Thoracic aorta (tissue), 2 donors: Measurements from ENCODE around the gene FBXL16. TPM values are rescaled to one million over a fixed set of nuclear protein-coding genes. Genes with fewer than 3 reads are reported as not detected.

ENCODE experiments used
- ATAC-seq: fragments of 150-250 bp; one replicate; pipeline ENCODE4 v1.8.0; 2017; ENCODE audit warnings: low read depth; ENCODE audit not compliant: insufficient number of reproducible peaks, low FRiP score
- DNase-seq: peaks from one replicate; pipeline ENCODE4 v3.0.0-alpha.2; 2020; ENCODE audit warnings: low spot score
- H3K27ac ChIP-seq, 2 donors: fragments of 200-600 bp; sonication (generic); 1 replicate in 1 of 2; 2 replicates in 1 of 2; pipeline ENCODE4 v1.5.1; 2016; ENCODE audit warnings: mild to moderate bottlenecking in 2 of 2, moderate library complexity in 2 of 2
- H3K27me3 ChIP-seq: fragments of 200-600 bp; sonication (generic); replicated peaks from 2 replicates; pipeline ENCODE4 v1.6.0; 2016; ENCODE audit warnings: mild to moderate bottlenecking; ENCODE audit not compliant: insufficient read depth
- H3K36me3 ChIP-seq: fragments of 200-600 bp; sonication (generic); one replicate; pipeline ENCODE4 v1.5.1; 2016
- H3K4me1 ChIP-seq, 2 donors: fragments of 200-600 bp; sonication (generic); 1 replicate in 1 of 2; 2 replicates in 1 of 2; pipeline versions ENCODE4 v1.5.1 to v1.6.0; 2016; ENCODE audit warnings: low read depth in 2 of 2, mild to moderate bottlenecking in 1 of 2; ENCODE audit not compliant: control insufficient read depth in 1 of 2
- H3K4me3 ChIP-seq: fragments of 200-600 bp; sonication (generic); 2 replicates; pipeline ENCODE4 v1.5.1; 2016; ENCODE audit warnings: mild to moderate bottlenecking
- H3K9me3 ChIP-seq: fragments of 200-600 bp; sonication (generic); 2 replicates; pipeline ENCODE4 v1.5.1; 2016
- total RNA-seq, 2 donors: library from RNA; depleted of rRNA; stranded (reverse); fragments of >200 nt; gene quantifications; one replicate each; pipeline versions ENCODE4 v1.1.0 to v1.2.3, GENCODE V29; 2016
- TF ChIP-seq, protein P1 (sequence below): fragments of 200-600 bp; sonication (generic); IDR thresholded peaks from one replicate; pipeline ENCODE4 v1.5.1; 2019; ENCODE audit warnings: antibody characterized with exemption

Gene FBXL16
- total RNA-seq, 2 donors from 2014 or later, result not detected

GRCh38 chr16:667780-668518 lies 37.7 kb downstream of the FBXL16 start, which contains the start of gene RHOT2:
RHOT2 (plus strand) TSS chr16:668132; CDS start chr16:668200, 68 bp downstream.
- H3K27ac ChIP-seq, result peak within 1 kb of the TSS; percentile 68 to 78
- TF ChIP-seq, protein P1, sequence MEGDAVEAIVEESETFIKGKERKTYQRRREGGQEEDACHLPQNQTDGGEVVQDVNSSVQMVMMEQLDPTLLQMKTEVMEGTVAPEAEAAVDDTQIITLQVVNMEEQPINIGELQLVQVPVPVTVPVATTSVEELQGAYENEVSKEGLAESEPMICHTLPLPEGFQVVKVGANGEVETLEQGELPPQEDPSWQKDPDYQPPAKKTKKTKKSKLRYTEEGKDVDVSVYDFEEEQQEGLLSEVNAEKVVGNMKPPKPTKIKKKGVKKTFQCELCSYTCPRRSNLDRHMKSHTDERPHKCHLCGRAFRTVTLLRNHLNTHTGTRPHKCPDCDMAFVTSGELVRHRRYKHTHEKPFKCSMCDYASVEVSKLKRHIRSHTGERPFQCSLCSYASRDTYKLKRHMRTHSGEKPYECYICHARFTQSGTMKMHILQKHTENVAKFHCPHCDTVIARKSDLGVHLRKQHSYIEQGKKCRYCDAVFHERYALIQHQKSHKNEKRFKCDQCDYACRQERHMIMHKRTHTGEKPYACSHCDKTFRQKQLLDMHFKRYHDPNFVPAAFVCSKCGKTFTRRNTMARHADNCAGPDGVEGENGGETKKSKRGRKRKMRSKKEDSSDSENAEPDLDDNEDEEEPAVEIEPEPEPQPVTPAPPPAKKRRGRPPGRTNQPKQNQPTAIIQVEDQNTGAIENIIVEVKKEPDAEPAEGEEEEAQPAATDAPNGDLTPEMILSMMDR, result peak; percentile 80

DNA sequence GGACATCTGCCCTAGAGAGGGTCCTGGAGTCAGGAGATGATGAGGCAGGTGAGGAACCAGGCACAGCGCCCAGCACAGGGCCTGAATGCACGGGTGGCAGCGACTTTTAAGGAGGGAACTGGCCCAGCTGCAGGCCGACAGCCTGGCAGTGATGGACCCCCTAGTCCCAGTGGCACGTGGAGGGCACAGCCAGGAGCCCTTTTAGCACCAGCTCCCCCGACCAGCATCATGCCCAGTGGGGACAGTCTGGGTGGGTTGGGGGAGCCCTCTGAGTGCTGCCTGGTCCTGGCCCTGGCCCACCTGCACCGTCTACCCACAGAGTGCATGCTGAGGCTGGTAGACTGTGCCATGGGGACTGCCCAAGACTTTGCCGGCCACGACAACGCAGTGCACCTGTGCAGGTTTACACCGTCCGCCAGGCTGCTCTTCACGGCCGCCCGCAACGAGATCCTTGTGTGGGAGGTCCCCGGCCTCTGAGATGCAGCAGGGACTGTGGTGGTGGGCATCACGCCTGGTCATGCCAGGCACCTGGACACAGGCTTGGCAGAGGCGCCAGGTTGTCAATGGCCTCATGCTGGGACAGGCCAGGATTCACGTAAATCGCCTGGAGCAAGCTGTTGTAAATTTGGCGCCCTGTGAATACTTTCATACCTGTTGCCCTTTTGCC lies 38.4 kb downstream of the FBXL16 start:
- DNase-seq (no peak), ATAC-seq (no peak)
- Histone ChIP-seq H3K9me3 (no peaks in the 10 kb centered on the region), H3K36me3 (peaks cover 26% of the 10 kb centered on the region), H3K4me1 (peaks cover 7 to 19% of the 10 kb centered on the region in 2 donors), H3K4me3 (peak overlapping the region; percentile 91), H3K27ac (peak overlapping the region in 1 of 2 donors; percentile 68), H3K27me3 (no peaks in the 10 kb centered on the region)
- TF ChIP-seq, protein P1, result no peak

More at GRCh38 chr16:667780-668518, 37.7 kb downstream of the FBXL16 start, which contains the start of gene RHOT2:
- Histone ChIP-seq H3K4me3 (peak within 1 kb of the TSS; percentile 91), H3K9me3 (no peaks in the 10 kb centered on the region), H3K36me3 (peaks cover 33% of the 10 kb centered on the region), H3K27me3 (no peaks in the 10 kb centered on the region), H3K4me1 (peaks cover 7 to 19% of the 10 kb centered on the region in 2 donors)
- ATAC-seq, result peak; percentile 85
- DNase-seq, result peak; percentile 72

GRCh38 chr16:666572-666971 lies 39.0 kb downstream of the FBXL16 start:
- TF ChIP-seq, protein P1, result no peak
- no peak for ATAC-seq
- H3K4me3 ChIP-seq, result no peak overlapping the region

GRCh38 chr16:662597-662996 lies 43.0 kb downstream of the FBXL16 start:
- TF ChIP-seq, protein P1, result no peak
- Histone ChIP-seq H3K36me3 (no peaks in the 10 kb centered on the region), H3K27ac (no peak overlapping the region), H3K9me3 (no peaks in the 10 kb centered on the region), H3K4me1 (peaks cover 0 to 4% of the 10 kb centered on the region in 2 donors), H3K4me3 (no peak overlapping the region), H3K27me3 (no peaks in the 10 kb centered on the region)
- DNase-seq (no peak), ATAC-seq (no peak)

More at GRCh38 chr16:666572-666971, 39.0 kb downstream of the FBXL16 start:
- H3K36me3 ChIP-seq, result peaks cover 20% of the 10 kb centered on the region
- peaks cover 7 to 19% of the 10 kb centered on the region in 2 donors for H3K4me1 ChIP-seq
- H3K27ac ChIP-seq, result no peak overlapping the region
- no peak for DNase-seq
- H3K27me3 ChIP-seq, result no peaks in the 10 kb centered on the region
- no peaks in the 10 kb centered on the region for H3K9me3 ChIP-seq

DNA sequence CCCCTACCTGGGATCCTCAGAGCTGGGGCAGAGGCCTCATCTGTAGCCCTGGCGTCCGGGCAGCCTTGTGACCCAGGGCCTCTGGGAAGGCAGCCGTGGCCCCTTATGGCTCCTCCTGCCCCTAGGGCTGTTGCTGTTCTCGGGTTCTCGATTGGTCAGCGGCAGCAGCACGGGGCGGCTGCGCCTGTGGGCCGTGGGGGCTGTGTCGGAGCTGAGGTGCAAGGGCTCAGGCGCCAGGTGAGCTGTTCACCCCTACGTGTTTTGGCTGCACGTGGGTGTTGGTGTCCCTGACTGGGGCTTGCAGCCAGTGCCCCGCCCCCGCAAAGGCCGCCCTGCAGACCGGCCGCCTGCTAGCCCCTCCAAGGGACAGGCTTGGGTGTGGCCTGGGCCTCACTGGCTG lies 43.5 kb downstream of the FBXL16 start:
- no peak for ATAC-seq
- Histone ChIP-seq H3K36me3 (no peaks in the 10 kb centered on the region), H3K27ac (no peak overlapping the region), H3K27me3 (no peaks in the 10 kb centered on the region), H3K9me3 (no peaks in the 10 kb centered on the region), H3K4me1 (no peaks in the 10 kb centered on the region), H3K4me3 (no peak overlapping the region)
- DNase-seq, result no peak
- TF ChIP-seq, protein P1, result no peak
